ENCODE measurements around the gene CLCN1. TPM values are rescaled to one million over a fixed set of nuclear protein-coding genes. Genes with fewer than 3 reads are reported as not detected.
A peak's percentile ranks its signal among the peaks of the same experiment; 100 is the strongest.

Gene CLCN1
- total RNA-seq, 1 experiment from 2014 or later: not detected

DNA sequence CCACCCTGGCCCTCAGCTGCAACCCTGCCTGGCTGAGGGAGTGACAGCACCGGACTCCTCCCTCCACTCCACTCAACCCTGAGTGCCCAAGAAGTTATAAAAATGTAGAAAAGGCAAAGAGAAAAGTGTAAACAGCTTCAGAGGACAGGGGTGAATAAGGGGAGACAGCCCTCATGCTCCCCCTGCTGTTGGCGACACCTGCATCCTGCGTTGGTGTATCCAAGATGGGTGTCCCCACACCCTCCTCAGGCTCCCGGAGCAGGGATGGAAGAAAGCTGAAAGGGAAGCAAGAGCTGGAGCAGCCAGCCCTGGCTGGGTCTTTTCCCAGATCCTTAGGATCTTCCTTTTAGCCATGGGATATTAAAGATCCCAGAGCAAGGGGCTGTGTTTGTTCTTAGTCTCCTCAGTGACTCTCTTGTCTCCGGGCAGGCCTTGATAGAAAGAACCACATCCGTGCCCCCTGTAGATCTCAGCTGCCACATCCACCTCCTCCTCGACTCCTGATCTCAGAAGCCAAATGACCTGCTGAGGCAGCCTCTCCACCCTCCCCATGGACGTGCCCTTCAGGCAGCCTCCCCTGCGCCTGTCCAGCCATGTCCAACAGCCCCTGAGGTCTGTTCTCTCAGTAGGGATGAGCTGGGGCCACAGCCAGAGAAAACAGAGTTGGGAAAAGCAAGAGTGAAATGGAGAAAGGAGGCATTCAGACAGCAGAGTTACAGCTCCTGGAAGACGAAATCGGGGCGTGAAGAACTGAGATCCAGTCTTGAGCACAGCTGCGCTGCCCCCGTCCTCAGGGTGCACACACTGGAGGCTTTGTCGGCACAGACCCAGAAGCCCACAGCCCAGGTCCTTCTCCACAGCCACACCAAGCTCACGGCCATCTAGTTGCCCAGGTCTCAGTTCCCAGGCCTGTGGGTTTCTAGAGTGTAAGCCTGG is 39.8 kb downstream of the CLCN1 start:
- Mint-ChIP-seq H3K27ac (ENCODE audit: low read depth, unreplicated experiment) (no peak overlapping the region), H3K36me3 (ENCODE audit: insufficient read depth, unreplicated experiment) (no peaks in the 10 kb centered on the region), H3K4me3 (ENCODE audit: unreplicated experiment) (no peak overlapping the region), H3K4me1 (ENCODE audit: insufficient read depth, unreplicated experiment) (no peaks in the 10 kb centered on the region), H3K27me3 (ENCODE audit: insufficient read depth, unreplicated experiment) (peaks cover 20% of the 10 kb centered on the region), H3K9me3 (ENCODE audit: unreplicated experiment) (no peaks in the 10 kb centered on the region)
- POLR2A ChIA-PET: no interaction called here
- DNase-seq (ENCODE audit: unreplicated experiment): no peak
- no TSS peak for BruUV-seq (replicated peaks)
- intact Hi-C loops (cut with micrococcal nuclease): no loop called here
- CTCF ChIA-PET: interaction anchor here (1.2 to 1.4 kb wide), 2 partner anchors 13 to 24 kb away, joined by 3 to 6 read pairs; no protein-coding TSS in a partner anchor
- TF ChIP-seq, protein P1, sequence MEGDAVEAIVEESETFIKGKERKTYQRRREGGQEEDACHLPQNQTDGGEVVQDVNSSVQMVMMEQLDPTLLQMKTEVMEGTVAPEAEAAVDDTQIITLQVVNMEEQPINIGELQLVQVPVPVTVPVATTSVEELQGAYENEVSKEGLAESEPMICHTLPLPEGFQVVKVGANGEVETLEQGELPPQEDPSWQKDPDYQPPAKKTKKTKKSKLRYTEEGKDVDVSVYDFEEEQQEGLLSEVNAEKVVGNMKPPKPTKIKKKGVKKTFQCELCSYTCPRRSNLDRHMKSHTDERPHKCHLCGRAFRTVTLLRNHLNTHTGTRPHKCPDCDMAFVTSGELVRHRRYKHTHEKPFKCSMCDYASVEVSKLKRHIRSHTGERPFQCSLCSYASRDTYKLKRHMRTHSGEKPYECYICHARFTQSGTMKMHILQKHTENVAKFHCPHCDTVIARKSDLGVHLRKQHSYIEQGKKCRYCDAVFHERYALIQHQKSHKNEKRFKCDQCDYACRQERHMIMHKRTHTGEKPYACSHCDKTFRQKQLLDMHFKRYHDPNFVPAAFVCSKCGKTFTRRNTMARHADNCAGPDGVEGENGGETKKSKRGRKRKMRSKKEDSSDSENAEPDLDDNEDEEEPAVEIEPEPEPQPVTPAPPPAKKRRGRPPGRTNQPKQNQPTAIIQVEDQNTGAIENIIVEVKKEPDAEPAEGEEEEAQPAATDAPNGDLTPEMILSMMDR (IDR thresholded peaks at IDR 0.05; ENCODE audit: unreplicated experiment): peak; percentile 9

DNA sequence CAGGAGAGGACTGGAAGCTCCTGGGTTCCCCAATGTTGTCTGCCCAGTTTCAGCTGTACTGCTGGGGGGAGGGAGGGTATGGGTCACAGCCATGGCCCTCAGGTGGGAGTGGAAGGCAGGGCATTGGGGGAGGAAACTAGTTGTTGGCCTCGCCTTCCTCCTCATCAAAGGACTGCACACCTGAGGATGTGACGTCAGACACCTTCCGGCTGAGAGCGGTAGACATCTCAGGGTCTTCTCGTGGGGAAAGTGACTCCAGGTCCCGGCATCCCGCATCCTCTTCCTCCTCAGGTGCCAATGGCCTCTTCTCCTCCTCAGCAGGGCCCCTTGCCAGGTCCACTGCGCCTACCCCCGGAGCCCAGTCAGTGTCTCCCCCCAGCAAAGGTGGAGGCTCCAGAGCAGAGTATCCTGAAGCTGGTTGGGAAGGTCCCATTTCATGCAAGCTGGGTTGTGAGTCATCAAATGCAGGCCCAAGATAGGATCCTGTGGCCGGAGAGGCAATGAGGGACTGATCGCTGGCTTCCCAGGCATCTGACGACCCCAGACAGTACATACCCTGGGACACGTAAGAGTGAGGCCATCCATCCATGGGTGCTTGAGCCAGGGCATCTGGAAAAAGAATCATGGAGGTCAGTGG is 40.6 kb downstream of the CLCN1 start:
- ChIA-PET POLR2A (no interaction called here), CTCF (interaction anchor here (1.2 to 1.4 kb wide), 2 partner anchors 13 to 23 kb away, joined by 3 to 6 read pairs; no protein-coding TSS in a partner anchor)
- no peak overlapping the region for H3K27ac Mint-ChIP-seq (ENCODE audit: low read depth, unreplicated experiment)
- no peak for DNase-seq (ENCODE audit: unreplicated experiment)
- intact Hi-C loops (cut with micrococcal nuclease): no loop called here
- TF ChIP-seq, protein P1 (IDR thresholded peaks at IDR 0.05; ENCODE audit: unreplicated experiment): no peak
- H3K4me3 Mint-ChIP-seq (ENCODE audit: unreplicated experiment): no peak overlapping the region
- no peaks in the 10 kb centered on the region for H3K36me3 Mint-ChIP-seq (ENCODE audit: insufficient read depth, unreplicated experiment)
- BruUV-seq (replicated peaks): no TSS peak
- H3K9me3 Mint-ChIP-seq (ENCODE audit: unreplicated experiment): no peaks in the 10 kb centered on the region
- no peaks in the 10 kb centered on the region for H3K4me1 Mint-ChIP-seq (ENCODE audit: insufficient read depth, unreplicated experiment)
- H3K27me3 Mint-ChIP-seq (ENCODE audit: insufficient read depth, unreplicated experiment): peaks cover 29% of the 10 kb centered on the region

DNA sequence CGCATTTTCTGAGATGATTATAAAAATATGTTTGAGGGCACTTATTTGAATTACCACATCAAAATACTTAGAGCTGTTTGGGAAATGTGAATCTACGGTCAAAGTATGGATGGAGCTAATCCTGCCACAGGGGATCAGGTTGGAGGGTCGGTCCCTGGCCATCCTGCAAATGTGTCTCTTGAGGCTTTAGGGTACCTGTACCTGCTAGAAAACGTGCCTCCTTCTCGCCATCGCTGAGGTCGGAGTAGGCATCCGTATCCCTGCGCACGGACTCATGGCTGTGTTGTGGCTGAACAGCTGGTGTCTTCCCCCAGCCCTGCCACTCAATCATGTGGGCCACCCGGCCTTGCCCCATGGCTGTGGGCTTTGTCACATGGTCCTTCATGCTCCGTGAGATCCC is 42.7 kb downstream of the CLCN1 start:
- ChIA-PET POLR2A (no interaction called here), CTCF (interaction anchor here (0.7 kb wide), 1 partner anchor 59 kb away, joined by 3 read pairs; no protein-coding TSS in a partner anchor)
- DNase-seq (ENCODE audit: unreplicated experiment): no peak
- peaks cover 49% of the 10 kb centered on the region for H3K27me3 Mint-ChIP-seq (ENCODE audit: insufficient read depth, unreplicated experiment)
- H3K4me1 Mint-ChIP-seq (ENCODE audit: insufficient read depth, unreplicated experiment): no peaks in the 10 kb centered on the region
- H3K27ac Mint-ChIP-seq (ENCODE audit: low read depth, unreplicated experiment): no peak overlapping the region
- no TSS peak for BruUV-seq (replicated peaks)
- H3K4me3 Mint-ChIP-seq (ENCODE audit: unreplicated experiment): no peak overlapping the region
- TF ChIP-seq, protein P1 (IDR thresholded peaks at IDR 0.05; ENCODE audit: unreplicated experiment): no peak
- no peaks in the 10 kb centered on the region for H3K9me3 Mint-ChIP-seq (ENCODE audit: unreplicated experiment)
- no peaks in the 10 kb centered on the region for H3K36me3 Mint-ChIP-seq (ENCODE audit: insufficient read depth, unreplicated experiment)
- intact Hi-C loops (cut with micrococcal nuclease): no loop called here

DNA sequence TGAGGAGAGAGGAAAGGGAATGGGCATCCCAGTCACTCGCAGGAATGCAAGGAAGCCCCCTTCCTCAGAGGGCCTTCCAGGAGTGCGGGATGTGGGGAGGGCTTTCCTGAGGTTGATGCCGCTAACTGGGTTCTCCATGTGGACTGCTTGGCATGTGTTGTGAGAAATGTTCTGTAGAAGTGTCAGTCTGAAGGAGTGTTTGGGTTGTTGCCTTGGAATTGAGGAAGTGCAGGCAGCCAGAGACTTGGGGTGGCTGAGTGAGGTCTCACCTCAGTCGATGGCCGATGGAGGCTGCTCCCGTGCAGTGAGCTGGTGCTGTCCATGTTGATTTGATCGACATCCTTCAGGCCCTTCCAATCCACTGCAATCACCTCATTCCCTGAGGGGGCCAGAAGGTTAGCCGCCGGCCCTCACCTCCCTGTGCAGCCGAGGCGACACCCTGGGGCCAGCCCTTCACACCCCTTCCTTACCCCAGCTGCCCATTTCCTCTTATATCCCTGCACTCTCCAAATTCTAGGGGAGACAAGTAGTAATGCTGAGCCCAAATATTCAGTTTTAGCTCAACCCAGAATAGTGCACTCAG is 44.0 kb downstream of the CLCN1 start:
- peaks cover 62% of the 10 kb centered on the region for H3K27me3 Mint-ChIP-seq (ENCODE audit: insufficient read depth, unreplicated experiment)
- POLR2A ChIA-PET: interaction anchor here (0.6 kb wide), 1 partner anchor 32 kb away, joined by 3 read pairs; no protein-coding TSS in a partner anchor
- CTCF ChIA-PET: interaction anchor here (0.7 to 1.3 kb wide), 5 partner anchors 9 to 317 kb away, joined by 3 to 4 read pairs (median 3); no protein-coding TSS in a partner anchor

More for the DNA sequence above, 44.0 kb downstream of the CLCN1 start:
- H3K36me3 Mint-ChIP-seq (ENCODE audit: insufficient read depth, unreplicated experiment): no peaks in the 10 kb centered on the region
- H3K4me1 Mint-ChIP-seq (ENCODE audit: insufficient read depth, unreplicated experiment): no peaks in the 10 kb centered on the region
- BruUV-seq (replicated peaks): no TSS peak
- DNase-seq (ENCODE audit: unreplicated experiment): no peak
- no peak overlapping the region for H3K4me3 Mint-ChIP-seq (ENCODE audit: unreplicated experiment)
- intact Hi-C loops (cut with micrococcal nuclease): no loop called here
- TF ChIP-seq, protein P1 (IDR thresholded peaks at IDR 0.05; ENCODE audit: unreplicated experiment): no peak
- no peak overlapping the region for H3K27ac Mint-ChIP-seq (ENCODE audit: low read depth, unreplicated experiment)
- no peaks in the 10 kb centered on the region for H3K9me3 Mint-ChIP-seq (ENCODE audit: unreplicated experiment)

Data from MCF 10A (cell line).